Neutrophil (primary cell): Measurements from ENCODE around the gene LIPN.

Source experiments
- H3K27ac ChIP-seq: fragments of 200-600 bp; sonication (generic); 2 replicates; pipeline ENCODE4 v1.5.1; 2016; ENCODE audit warnings: mild to moderate bottlenecking, moderate library complexity
- H3K27me3 ChIP-seq: fragments of 200-600 bp; sonication (generic); 2 replicates; pipeline ENCODE4 v1.6.0; 2016; ENCODE audit warnings: mild to moderate bottlenecking
- H3K36me3 ChIP-seq: fragments of 200-600 bp; sonication (generic); 2 replicates; pipeline ENCODE4 v1.5.1; 2017
- H3K4me1 ChIP-seq, 2 experiments: fragments of 200-600 bp in 1 of 2; sonication (generic) in 1 of 2; 1 replicate in 1 of 2; 2 replicates in 1 of 2; pipeline versions ENCODE4 v1.5.1 to v1.6.1; 2013 to 2016; ENCODE audit warnings: low read depth in 1 of 2, low read length in 1 of 2, mild to moderate bottlenecking in 1 of 2, moderate library complexity in 1 of 2; ENCODE audit not compliant: control insufficient read depth in 1 of 2, insufficient read depth in 1 of 2
- H3K4me3 ChIP-seq, 2 experiments: fragments of 200-600 bp in 1 of 2; sonication (generic) in 1 of 2; 1 replicate in 1 of 2; 2 replicates in 1 of 2; pipeline ENCODE4 v1.5.1; 2013 to 2016; ENCODE audit warnings: low read depth in 1 of 2, low read length in 1 of 2, mild to moderate bottlenecking in 1 of 2, moderate library complexity in 1 of 2
- H3K9me3 ChIP-seq: fragments of 200-600 bp; sonication (generic); 2 replicates; pipeline ENCODE4 v1.5.1; 2016
- TF ChIP-seq, protein P1 (sequence below): fragments of 200-600 bp; sonication (generic); IDR thresholded peaks from 2 replicates; pipeline ENCODE4 v1.5.1; 2016; ENCODE audit warnings: antibody characterized with exemption

The LIPN gene, protein sequence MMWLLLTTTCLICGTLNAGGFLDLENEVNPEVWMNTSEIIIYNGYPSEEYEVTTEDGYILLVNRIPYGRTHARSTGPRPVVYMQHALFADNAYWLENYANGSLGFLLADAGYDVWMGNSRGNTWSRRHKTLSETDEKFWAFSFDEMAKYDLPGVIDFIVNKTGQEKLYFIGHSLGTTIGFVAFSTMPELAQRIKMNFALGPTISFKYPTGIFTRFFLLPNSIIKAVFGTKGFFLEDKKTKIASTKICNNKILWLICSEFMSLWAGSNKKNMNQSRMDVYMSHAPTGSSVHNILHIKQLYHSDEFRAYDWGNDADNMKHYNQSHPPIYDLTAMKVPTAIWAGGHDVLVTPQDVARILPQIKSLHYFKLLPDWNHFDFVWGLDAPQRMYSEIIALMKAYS

DNA sequence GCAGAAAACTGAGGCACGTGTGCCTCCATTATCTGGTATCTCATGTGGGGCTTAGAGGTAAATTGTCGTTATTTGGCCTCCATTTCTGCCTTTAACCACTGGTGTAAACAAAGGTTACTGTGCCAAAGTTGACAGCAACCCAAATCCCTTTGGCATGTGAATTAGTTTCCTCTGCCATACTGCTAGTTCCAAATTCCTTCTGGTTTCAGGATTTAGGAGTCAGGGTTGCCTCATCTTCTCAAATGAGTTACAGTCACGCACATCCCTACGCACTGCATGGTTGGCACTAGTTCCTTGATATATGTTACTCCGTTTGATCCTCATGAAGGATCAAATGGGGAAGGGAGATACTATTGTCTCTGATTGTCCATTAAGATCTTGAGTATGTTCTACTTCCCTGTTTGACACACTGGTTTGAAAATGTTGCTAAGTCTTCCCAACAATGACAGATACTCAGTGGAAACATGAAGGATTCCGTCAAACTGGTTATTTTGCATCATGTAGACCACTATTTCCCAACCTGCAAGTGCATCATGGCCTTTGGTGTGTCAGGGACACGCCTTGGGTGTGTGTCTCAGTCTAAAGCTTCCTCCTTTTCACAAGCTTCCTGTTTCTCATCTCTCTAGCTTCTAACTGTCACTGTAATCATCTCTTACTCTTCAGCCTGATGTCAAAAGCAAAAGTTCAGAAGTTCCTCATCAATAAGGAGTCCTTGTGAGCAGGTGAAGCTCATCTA, at the start of gene LIPN:
Gene LIPN (plus strand): TSS at position 655 of the 736 bp plus-strand sequence. CDS start 1,386 bp downstream, outside the sequence.
- no peaks in the 10 kb centered on the region for H3K9me3 ChIP-seq
- H3K4me3 ChIP-seq = peak within 1 kb of the TSS; percentile 44 to 55
- TF ChIP-seq, protein P1, sequence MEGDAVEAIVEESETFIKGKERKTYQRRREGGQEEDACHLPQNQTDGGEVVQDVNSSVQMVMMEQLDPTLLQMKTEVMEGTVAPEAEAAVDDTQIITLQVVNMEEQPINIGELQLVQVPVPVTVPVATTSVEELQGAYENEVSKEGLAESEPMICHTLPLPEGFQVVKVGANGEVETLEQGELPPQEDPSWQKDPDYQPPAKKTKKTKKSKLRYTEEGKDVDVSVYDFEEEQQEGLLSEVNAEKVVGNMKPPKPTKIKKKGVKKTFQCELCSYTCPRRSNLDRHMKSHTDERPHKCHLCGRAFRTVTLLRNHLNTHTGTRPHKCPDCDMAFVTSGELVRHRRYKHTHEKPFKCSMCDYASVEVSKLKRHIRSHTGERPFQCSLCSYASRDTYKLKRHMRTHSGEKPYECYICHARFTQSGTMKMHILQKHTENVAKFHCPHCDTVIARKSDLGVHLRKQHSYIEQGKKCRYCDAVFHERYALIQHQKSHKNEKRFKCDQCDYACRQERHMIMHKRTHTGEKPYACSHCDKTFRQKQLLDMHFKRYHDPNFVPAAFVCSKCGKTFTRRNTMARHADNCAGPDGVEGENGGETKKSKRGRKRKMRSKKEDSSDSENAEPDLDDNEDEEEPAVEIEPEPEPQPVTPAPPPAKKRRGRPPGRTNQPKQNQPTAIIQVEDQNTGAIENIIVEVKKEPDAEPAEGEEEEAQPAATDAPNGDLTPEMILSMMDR = no peak
- H3K36me3 ChIP-seq = peaks cover 26% of the 10 kb centered on the region
- H3K27me3 ChIP-seq = no peaks in the 10 kb centered on the region
- peaks cover 27 to 40% of the 10 kb centered on the region in 2 experiments for H3K4me1 ChIP-seq
- peak within 1 kb of the TSS; percentile 91 for H3K27ac ChIP-seq

DNA sequence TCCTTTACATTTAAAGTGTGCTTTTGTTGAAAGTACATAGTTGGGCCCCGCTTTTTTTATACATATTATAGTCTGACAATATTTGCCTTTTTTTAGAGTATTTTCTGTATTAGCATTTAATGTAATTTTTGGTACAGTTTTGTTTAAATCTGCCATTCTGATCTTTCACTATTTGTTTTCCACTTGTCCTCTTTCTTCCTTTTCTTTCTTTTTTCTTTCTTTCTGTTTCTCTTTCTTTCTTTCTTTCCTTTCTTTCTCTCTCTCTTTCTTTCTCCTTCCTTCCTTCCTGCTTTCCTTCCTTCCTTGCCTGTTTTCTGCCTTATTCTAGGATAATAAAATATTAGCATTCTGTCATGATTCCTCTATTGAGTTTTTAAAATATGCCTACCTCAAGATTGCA, 44.3 kb upstream of the LIPN start:
- TF ChIP-seq, protein P1 = no peak

DNA sequence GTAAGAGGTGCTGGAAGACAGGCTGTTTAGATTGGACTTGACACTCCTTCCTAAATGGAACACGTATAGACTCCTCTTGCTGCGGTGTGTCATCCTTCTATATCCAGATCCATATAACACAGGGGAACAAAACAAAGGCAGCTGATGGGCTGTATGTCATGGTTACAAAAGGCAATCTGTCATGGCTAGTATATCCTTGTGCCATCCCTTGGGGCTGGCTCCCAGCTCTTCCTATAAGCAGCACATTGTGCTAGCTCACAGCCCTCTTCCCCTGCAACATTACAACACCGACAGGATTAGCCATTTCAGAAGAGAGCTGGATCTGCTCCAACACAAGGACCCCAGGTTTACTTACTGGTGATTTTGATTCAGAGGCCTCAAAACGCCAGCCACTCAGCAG, 38.4 kb upstream of the LIPN start:
- Histone ChIP-seq H3K27me3 (no peaks in the 10 kb centered on the region), H3K4me3 (no peak overlapping the region), H3K27ac (no peak overlapping the region), H3K4me1 (no peaks in the 10 kb centered on the region), H3K9me3 (no peaks in the 10 kb centered on the region), H3K36me3 (no peaks in the 10 kb centered on the region)
- TF ChIP-seq, protein P1 = no peak

More for the DNA sequence above, 44.3 kb upstream of the LIPN start:
- no peaks in the 10 kb centered on the region for H3K36me3 ChIP-seq
- no peaks in the 10 kb centered on the region for H3K4me1 ChIP-seq
- H3K27me3 ChIP-seq = no peaks in the 10 kb centered on the region
- H3K27ac ChIP-seq = no peak overlapping the region
- H3K4me3 ChIP-seq = no peak overlapping the region
- no peaks in the 10 kb centered on the region for H3K9me3 ChIP-seq

DNA sequence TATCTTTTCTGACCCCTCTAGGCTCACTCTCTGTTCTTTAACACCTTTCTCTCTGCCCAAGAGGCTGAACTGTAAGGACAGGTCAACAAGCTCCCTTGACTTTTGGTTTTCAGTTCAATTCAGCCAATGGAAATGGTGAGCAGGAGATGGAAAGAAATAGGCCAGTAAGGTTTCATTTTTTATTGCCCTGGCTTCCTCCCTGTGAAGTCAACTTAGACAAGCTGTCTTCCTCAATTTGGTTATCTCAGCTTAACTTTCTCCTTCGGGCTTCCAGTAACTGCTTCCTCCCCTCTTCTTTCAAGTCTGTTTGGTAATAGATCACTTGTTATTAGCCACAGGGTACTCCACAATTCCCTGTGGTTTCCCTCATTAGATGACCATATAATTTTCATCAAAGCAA, 34.0 kb upstream of the LIPN start:
- Histone ChIP-seq H3K36me3 (no peaks in the 10 kb centered on the region), H3K27me3 (no peaks in the 10 kb centered on the region), H3K4me1 (no peaks in the 10 kb centered on the region), H3K4me3 (no peak overlapping the region), H3K27ac (no peak overlapping the region), H3K9me3 (no peaks in the 10 kb centered on the region)
- TF ChIP-seq, protein P1 = no peak

DNA sequence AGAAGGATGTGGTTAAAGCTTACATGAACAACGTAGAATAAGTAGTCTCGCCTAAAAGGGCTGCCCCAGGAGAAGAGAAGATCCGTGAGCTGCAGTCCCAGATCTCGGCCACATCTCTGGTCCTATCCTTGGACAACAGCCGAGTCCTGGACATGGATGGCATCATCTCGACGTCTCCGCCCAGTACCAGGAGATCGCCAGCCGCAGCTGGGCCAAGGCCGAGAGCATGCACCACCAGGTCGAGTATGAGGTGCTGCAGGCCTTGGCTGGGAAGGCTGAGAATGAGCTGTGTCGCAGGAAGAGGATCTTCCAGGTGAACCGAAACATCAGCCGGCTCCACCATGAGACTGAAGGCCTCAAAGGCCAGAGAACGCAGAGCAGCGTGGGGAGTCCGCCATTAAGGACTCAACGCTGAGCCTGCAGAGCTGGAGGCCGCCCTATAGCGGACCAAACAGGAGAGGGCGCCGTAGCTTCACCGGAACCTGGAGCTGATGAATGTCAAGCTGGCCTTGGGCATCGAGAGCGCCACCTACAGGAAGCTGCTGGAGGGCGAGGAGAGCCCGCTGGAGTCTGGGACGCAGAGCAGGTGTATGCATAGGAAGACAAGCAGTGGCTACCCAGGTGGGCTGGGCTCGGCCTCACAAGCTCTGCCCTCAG, 31.6 kb upstream of the LIPN start:
- H3K4me1 ChIP-seq = no peaks in the 10 kb centered on the region
- TF ChIP-seq, protein P1 = peak; percentile 43
- no peak overlapping the region for H3K27ac ChIP-seq
- H3K27me3 ChIP-seq = no peaks in the 10 kb centered on the region
- H3K4me3 ChIP-seq = no peak overlapping the region
- no peaks in the 10 kb centered on the region for H3K36me3 ChIP-seq
- no peaks in the 10 kb centered on the region for H3K9me3 ChIP-seq
